Measurements from ENCODE around the gene TBXAS1. TPM values are rescaled to one million over a fixed set of nuclear protein-coding genes. Genes with fewer than 3 reads are reported as not detected.

Gene TBXAS1
- total RNA-seq, 4 donors from 2014 or later = 9.8 to 31.3 (median 13.5) TPM

GRCh38 chr7:140019172-140019571 is 190.1 kb downstream of the TBXAS1 start:
- Histone ChIP-seq H3K36me3 (peaks cover 6 to 24% (median 20%) of the 10 kb centered on the region in 4 donors), H3K27ac (replicated peaks in 1 of 4) (no peak overlapping the region), H3K4me1 (no peaks in the 10 kb centered on the region), H3K27me3 (no peaks in the 10 kb centered on the region), H3K4me3 (no peak overlapping the region), H3K9me3 (no peaks in the 10 kb centered on the region)
- 61% methylated on average over 11 of the region's 11 CpGs for whole genome bisulfite sequencing
- DNase-seq (ENCODE audit: extremely low spot score) = no peak
- intact Hi-C loops (cut with DNase I) = no loop called here
- TF ChIP-seq POLR2A (IDR thresholded peaks at IDR 0.05; ENCODE audit: low read depth) (no peak), POLR2AphosphoS5 (IDR thresholded peaks at IDR 0.05) (no peak), EP300 (IDR thresholded peaks at IDR 0.05) (no peak), CTCF (IDR thresholded peaks at IDR 0.05) (no peak)

GRCh38 chr7:140019606-140020005 is 190.5 kb downstream of the TBXAS1 start:
- intact Hi-C loops (cut with DNase I) = no loop called here
- peaks cover 9 to 28% (median 24%) of the 10 kb centered on the region in 4 donors for H3K36me3 ChIP-seq
- no peak for DNase-seq (ENCODE audit: extremely low spot score)
- no peaks in the 10 kb centered on the region for H3K27me3 ChIP-seq
- 82% methylated on average over 3 of the region's 3 CpGs for WGBS
- TF ChIP-seq POLR2AphosphoS5 (IDR thresholded peaks at IDR 0.05) (no peak), CTCF (IDR thresholded peaks at IDR 0.05) (no peak), EP300 (IDR thresholded peaks at IDR 0.05) (no peak), POLR2A (IDR thresholded peaks at IDR 0.05; ENCODE audit: low read depth) (no peak)
- no peak overlapping the region for H3K4me3 ChIP-seq
- no peaks in the 10 kb centered on the region for H3K9me3 ChIP-seq
- H3K4me1 ChIP-seq = no peaks in the 10 kb centered on the region
- no peak overlapping the region for H3K27ac ChIP-seq (replicated peaks in 1 of 4)

GRCh38 chr7:140021603-140022002 is 192.5 kb downstream of the TBXAS1 start:
- no peaks in the 10 kb centered on the region for H3K4me1 ChIP-seq
- H3K27me3 ChIP-seq = no peaks in the 10 kb centered on the region
- peaks cover 14 to 46% (median 44%) of the 10 kb centered on the region in 4 donors for H3K36me3 ChIP-seq
- 95% methylated on average over 8 of the region's 8 CpGs for WGBS
- H3K9me3 ChIP-seq = no peaks in the 10 kb centered on the region
- no peak for DNase-seq (ENCODE audit: extremely low spot score)
- H3K4me3 ChIP-seq = no peak overlapping the region
- intact Hi-C loops (cut with DNase I) = no loop called here
- H3K27ac ChIP-seq (replicated peaks in 1 of 4) = no peak overlapping the region
- TF ChIP-seq EP300 (IDR thresholded peaks at IDR 0.05) (no peak), CTCF (IDR thresholded peaks at IDR 0.05) (no peak), POLR2AphosphoS5 (IDR thresholded peaks at IDR 0.05) (no peak), POLR2A (IDR thresholded peaks at IDR 0.05; ENCODE audit: low read depth) (no peak)

- WGBS = 81% methylated on average over 6 of the region's 7 CpGs
- no peaks in the 10 kb centered on the region for H3K4me1 ChIP-seq
- no peak overlapping the region for H3K27ac ChIP-seq (replicated peaks in 1 of 4)
- no peaks in the 10 kb centered on the region for H3K9me3 ChIP-seq
- DNase-seq (ENCODE audit: extremely low spot score) = no peak
- H3K4me3 ChIP-seq = no peak overlapping the region
- peaks cover 14 to 57% (median 52%) of the 10 kb centered on the region in 4 donors for H3K36me3 ChIP-seq
- no peaks in the 10 kb centered on the region for H3K27me3 ChIP-seq
- intact Hi-C loops (cut with DNase I) = no loop called here
- no peak for TF ChIP-seq CTCF (IDR thresholded peaks at IDR 0.05)
- no peak for TF ChIP-seq EP300 (IDR thresholded peaks at IDR 0.05)
- TF ChIP-seq POLR2A (IDR thresholded peaks at IDR 0.05; ENCODE audit: low read depth) = no peak
- no peak for TF ChIP-seq POLR2AphosphoS5 (IDR thresholded peaks at IDR 0.05)
These were observed 193.6 kb downstream of the TBXAS1 start for GRCh38 chr7:140022582-140023211.

- 91% methylated on average over 6 of the region's 6 CpGs for WGBS
- no peak overlapping the region for H3K27ac ChIP-seq (replicated peaks in 1 of 4)
- no peak overlapping the region for H3K4me3 ChIP-seq
- intact Hi-C loops (cut with DNase I) = no loop called here
- DNase-seq (ENCODE audit: extremely low spot score) = no peak
- no peaks in the 10 kb centered on the region for H3K4me1 ChIP-seq
- H3K36me3 ChIP-seq = peaks cover 14 to 68% (median 61%) of the 10 kb centered on the region in 4 donors
- no peak for TF ChIP-seq EP300 (IDR thresholded peaks at IDR 0.05)
- no peak for TF ChIP-seq POLR2AphosphoS5 (IDR thresholded peaks at IDR 0.05)
- no peak for TF ChIP-seq POLR2A (IDR thresholded peaks at IDR 0.05; ENCODE audit: low read depth)
- TF ChIP-seq CTCF (IDR thresholded peaks at IDR 0.05) = no peak
- H3K9me3 ChIP-seq = no peaks in the 10 kb centered on the region
- no peaks in the 10 kb centered on the region for H3K27me3 ChIP-seq
These were observed 194.7 kb downstream of the TBXAS1 start for GRCh38 chr7:140023728-140024127.

Measured in esophagus muscularis mucosa (tissue), 4 donors.